ENCODE measurements around the gene CD47. TPM values are rescaled to one million over a fixed set of nuclear protein-coding genes. Genes with fewer than 3 reads are reported as not detected.

Gene CD47
- total and polyA plus RNA-seq, 2 of the 4 experiments (the other 2 are of a cell fraction): 45.9 to 52.0 TPM

GRCh38 chr3:108133858-108134554 is 43.2 kb upstream of the CD47 start:
- no peaks in the 10 kb centered on the region for H3K27me3 ChIP-seq (ENCODE audit: control insufficient read depth, insufficient read depth, low read length)
- TF ChIP-seq RAD21 (IDR thresholded peaks at IDR 0.05; ENCODE audit: low read length) (no peak), NFE2L2 (IDR thresholded peaks at IDR 0.05; ENCODE audit: low read depth, low read length) (no peak), MXI1 (IDR thresholded peaks at IDR 0.05; ENCODE audit: borderline replicate concordance, low read depth, low read length) (no peak), POLR2A (IDR thresholded peaks at IDR 0.05; ENCODE audit: low read depth, low read length) (no peak), MAFK (IDR thresholded peaks at IDR 0.05; ENCODE audit: low read depth, low read length) (no peak), FOS (IDR thresholded peaks at IDR 0.05; ENCODE audit: low read depth, low read length) (no peak), CEBPB (IDR thresholded peaks at IDR 0.05; ENCODE audit: low read depth, low read length) (no peak), RCOR1 (IDR thresholded peaks at IDR 0.05; ENCODE audit: insufficient replicate concordance, low read length) (no peak), CHD1 (IDR thresholded peaks at IDR 0.05; ENCODE audit: low read depth, low read length) (no peak), SMC3 (IDR thresholded peaks at IDR 0.05; ENCODE audit: low read depth, low read length) (no peak), USF2 (IDR thresholded peaks at IDR 0.05; ENCODE audit: low read depth, low read length) (no peak), RFX5 (IDR thresholded peaks at IDR 0.05; ENCODE audit: low read depth, low read length) (no peak), ELK1 (IDR thresholded peaks at IDR 0.05; ENCODE audit: borderline replicate concordance, low read depth, low read length) (no peak), BHLHE40 (IDR thresholded peaks at IDR 0.05; ENCODE audit: low read depth, low read length) (no peak), CTCF (conservative IDR thresholded peaks at IDR 0.05; ENCODE audit: low read depth, low read length) (no peak)

More at GRCh38 chr3:108133858-108134554, 43.2 kb upstream of the CD47 start:
- Histone ChIP-seq H2BK20ac (ENCODE audit: low read depth, low read length) (peak overlapping the region; percentile 92), H3K4me3 (ENCODE audit: insufficient read depth, low read depth, low read length) (no peak overlapping the region), H4K8ac (ENCODE audit: low read depth in 2 of 2, low read length in 2 of 2) (peak overlapping the region; percentile 20 to 59; a peak in 3 of 4 replicates), H3K23ac (ENCODE audit: low read depth, low read length) (peak overlapping the region; percentile 71), H4K5ac (ENCODE audit: low read depth, low read length) (peak overlapping the region; percentile 54; the same call in 1 of the 2 replicates), H2BK120ac (ENCODE audit: low read depth, low read length) (peak overlapping the region; percentile 94), H2BK5ac (ENCODE audit: low read depth, low read length, poor library complexity, severe bottlenecking) (peak overlapping the region; percentile 37), H3K9me3 (ENCODE audit: control insufficient read depth, insufficient read depth, low read length) (no peaks in the 10 kb centered on the region), H4K91ac (ENCODE audit: insufficient read depth, low read depth, low read length) (peak overlapping the region; percentile 87; the same call in 1 of the 2 replicates), H3K14ac (replicated peaks; ENCODE audit: low read depth, low read length) (peak overlapping the region; percentile 89; the same call in 1 of the 2 replicates), H3K56ac (ENCODE audit: extremely low read depth, insufficient read depth, low read length) (no peak overlapping the region), H3K4ac (ENCODE audit: low read depth, low read length) (peak overlapping the region; percentile 89), H3K9me1 (ENCODE audit: insufficient read depth, low read length) (peaks cover 10% of the 10 kb centered on the region), H3K36me3 (ENCODE audit: control insufficient read depth, insufficient read depth, low read length) (no peaks in the 10 kb centered on the region), H3K79me1 (ENCODE audit: low read depth in 1 of 2, low read length in 2 of 2) (peaks cover 0 to 8% of the 10 kb centered on the region in 2 experiments; a peak in 1 of 4 replicates), H3K27ac (ENCODE audit: insufficient read depth, low read length) (peak overlapping the region; percentile 25; the same call in 1 of the 2 replicates), H3K9ac (ENCODE audit: low read depth, low read length) (no peak overlapping the region; the same call in 1 of the 2 replicates), H3K18ac (ENCODE audit: low read depth, low read length) (peak overlapping the region; percentile 92), H2BK15ac (ENCODE audit: low read depth, low read length) (peak overlapping the region; percentile 80; the same call in 2 of the 3 replicates), H2AFZ (replicated peaks; ENCODE audit: low read length, poor library complexity) (no peak overlapping the region), H2AK9ac (replicated peaks; ENCODE audit: low read depth, low read length, poor library complexity) (no peak overlapping the region), H3K4me2 (ENCODE audit: low read depth, low read length) (peak overlapping the region; percentile 43; the same call in 1 of the 2 replicates), H4K20me1 (ENCODE audit: insufficient read depth, low read length) (no peaks in the 10 kb centered on the region), H3K4me1 (ENCODE audit: control insufficient read depth, insufficient read depth, low read length) (peaks cover 24% of the 10 kb centered on the region), H2AK5ac (ENCODE audit: low read depth, low read length) (peak overlapping the region; percentile 82)
- no peak for DNase-seq
- no CpG with 5 or more reads among the region's 5 CpGs for WGBS, 2 experiments (ENCODE audit: extremely low coverage in 2 of 2, insufficient read length in 1 of 2)
- CTCF ChIA-PET: interaction anchor here (0.5 kb wide), 1 partner anchor 1570 kb away, joined by 3 read pairs; no protein-coding TSS in a partner anchor
- no peak for ATAC-seq (ENCODE audit: low read depth)
- intact Hi-C loops (cut with micrococcal nuclease): loop anchor here (5.0 kb wide), 1 partner anchor 88 kb away; the partner anchor contains the start of gene IFT57
- in situ Hi-C loops (cut with MboI; ENCODE audit: low sequenced_read_pairs): no loop called here
- no TSS peak for BruUV-seq (replicated peaks)
- dilution Hi-C loops (cut with HindIII; ENCODE audit: low sequenced_read_pairs, unreplicated experiment): no loop called here
- POLR2A ChIA-PET (ENCODE audit: unreplicated experiment): no interaction called here

Data from IMR-90 (cell line).